C4-2B (cell line): Measurements from ENCODE around the gene ADGRG7.
A peak's percentile ranks its signal among the peaks of the same experiment; 100 is the strongest.

ENCODE experiments used
- H3K27ac ChIP-seq: fragments of 450-650 bp; 2 replicates; pipeline ENCODE4 v1.5.1; 2017
- ZFX ChIP-seq: fragments of 450-650 bp; IDR thresholded peaks from 2 replicates; pipeline ENCODE4 v1.6.1; 2017
- TF ChIP-seq, protein P1 (sequence below): fragments of 450-650 bp; conservative IDR thresholded peaks from 2 replicates; pipeline ENCODE4 v1.5.1; 2017; ENCODE audit warnings: mild to moderate bottlenecking

ADGRG7 gene

DNA sequence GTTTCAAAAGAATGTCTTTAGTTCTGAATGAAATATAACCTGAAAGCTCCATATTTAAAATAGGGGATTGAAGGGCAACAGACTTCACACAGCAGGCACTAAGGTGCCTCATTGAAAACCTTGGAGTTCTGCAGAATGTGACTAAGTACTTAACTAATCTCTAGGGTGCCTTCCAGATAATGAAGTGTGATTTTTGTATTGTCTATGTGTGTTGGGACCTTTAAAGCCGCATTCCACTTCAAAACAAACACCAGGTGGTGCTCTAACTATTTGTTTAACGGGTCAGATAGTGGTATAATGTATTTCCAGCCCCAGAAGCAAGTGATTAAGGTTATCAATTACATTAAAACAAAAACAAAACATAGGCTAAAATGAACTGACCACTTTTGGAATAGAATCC is 127.9 kb downstream of the ADGRG7 start:
- no peak overlapping the region for H3K27ac ChIP-seq
- TF ChIP-seq, protein P1, sequence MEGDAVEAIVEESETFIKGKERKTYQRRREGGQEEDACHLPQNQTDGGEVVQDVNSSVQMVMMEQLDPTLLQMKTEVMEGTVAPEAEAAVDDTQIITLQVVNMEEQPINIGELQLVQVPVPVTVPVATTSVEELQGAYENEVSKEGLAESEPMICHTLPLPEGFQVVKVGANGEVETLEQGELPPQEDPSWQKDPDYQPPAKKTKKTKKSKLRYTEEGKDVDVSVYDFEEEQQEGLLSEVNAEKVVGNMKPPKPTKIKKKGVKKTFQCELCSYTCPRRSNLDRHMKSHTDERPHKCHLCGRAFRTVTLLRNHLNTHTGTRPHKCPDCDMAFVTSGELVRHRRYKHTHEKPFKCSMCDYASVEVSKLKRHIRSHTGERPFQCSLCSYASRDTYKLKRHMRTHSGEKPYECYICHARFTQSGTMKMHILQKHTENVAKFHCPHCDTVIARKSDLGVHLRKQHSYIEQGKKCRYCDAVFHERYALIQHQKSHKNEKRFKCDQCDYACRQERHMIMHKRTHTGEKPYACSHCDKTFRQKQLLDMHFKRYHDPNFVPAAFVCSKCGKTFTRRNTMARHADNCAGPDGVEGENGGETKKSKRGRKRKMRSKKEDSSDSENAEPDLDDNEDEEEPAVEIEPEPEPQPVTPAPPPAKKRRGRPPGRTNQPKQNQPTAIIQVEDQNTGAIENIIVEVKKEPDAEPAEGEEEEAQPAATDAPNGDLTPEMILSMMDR: peak; percentile 50
- TF ChIP-seq ZFX: no peak

DNA sequence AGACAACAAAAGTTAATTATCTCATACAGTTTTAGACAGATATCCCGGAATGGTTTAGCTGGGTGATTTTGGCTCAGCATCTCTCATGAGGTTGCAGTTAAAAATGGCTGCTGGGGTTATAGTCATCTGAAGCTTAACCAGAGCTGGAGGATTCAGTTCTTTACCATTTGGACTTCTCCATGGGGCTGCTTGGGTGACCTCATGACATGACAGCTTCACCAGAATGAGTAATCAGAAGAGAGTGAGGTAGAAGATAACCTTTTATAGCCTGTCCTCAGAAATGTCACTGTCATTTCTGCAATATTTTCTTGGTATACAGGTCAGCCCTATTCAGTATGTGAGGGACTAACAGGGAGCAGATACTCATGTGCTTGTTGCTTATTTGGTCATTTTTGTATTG is 130.8 kb downstream of the ADGRG7 start:
- no peak for TF ChIP-seq ZFX
- TF ChIP-seq, protein P1: no peak
- no peak overlapping the region for H3K27ac ChIP-seq

DNA sequence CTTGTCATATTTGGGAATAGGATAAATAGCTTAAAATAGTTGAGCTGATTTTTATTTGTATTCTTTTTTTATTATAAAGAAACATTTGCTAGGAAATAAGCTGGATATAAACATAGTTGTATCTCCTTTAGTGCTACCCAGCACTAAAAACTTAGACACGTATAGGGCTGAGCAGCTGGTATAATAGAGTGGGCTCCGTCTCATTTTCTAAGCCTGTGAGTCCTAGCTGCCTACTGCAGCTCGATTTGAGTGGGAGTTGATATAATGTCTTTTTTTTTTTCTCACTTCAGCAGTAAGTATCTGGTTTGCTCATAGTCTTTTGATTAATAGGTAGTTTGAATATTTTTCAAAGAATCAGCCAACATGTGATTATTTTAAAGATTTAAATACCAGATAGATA is 134.1 kb downstream of the ADGRG7 start:
- TF ChIP-seq, protein P1: no peak
- no peak for TF ChIP-seq ZFX
- H3K27ac ChIP-seq: no peak overlapping the region

DNA sequence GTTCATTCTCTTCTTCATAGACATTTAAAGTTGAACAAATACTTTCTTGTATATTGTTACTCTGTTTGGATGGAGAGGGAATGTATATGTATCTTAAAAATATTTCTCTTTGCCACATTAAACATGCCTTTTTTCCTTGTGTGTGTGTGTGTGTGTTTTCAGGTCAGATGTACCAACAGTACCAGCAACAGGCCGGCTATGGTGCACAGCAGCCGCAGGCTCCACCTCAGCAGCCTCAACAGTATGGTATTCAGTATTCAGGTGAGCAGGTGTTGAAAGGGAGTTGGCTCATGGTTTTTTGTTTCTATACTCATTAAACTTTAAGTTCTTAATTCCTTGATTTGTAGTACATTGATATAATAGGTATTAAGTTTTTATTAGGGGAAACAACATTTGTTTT is 135.3 kb downstream of the ADGRG7 start:
- TF ChIP-seq, protein P1: no peak
- TF ChIP-seq ZFX: no peak
- no peak overlapping the region for H3K27ac ChIP-seq
